NCI-H345 treated with DMSO at 0.1 percent for 48 hours (cell line): Measurements from ENCODE around the gene ROPN1L.
A peak's percentile ranks its signal among the peaks of the same experiment; 100 is the strongest.

ENCODE experiments used
- DNase-seq: peaks from one replicate; lab custom pipeline; 2025; ENCODE audit not compliant: unreplicated experiment; lab: John Stamatoyannopoulos, UW

The ROPN1L gene

DNA sequence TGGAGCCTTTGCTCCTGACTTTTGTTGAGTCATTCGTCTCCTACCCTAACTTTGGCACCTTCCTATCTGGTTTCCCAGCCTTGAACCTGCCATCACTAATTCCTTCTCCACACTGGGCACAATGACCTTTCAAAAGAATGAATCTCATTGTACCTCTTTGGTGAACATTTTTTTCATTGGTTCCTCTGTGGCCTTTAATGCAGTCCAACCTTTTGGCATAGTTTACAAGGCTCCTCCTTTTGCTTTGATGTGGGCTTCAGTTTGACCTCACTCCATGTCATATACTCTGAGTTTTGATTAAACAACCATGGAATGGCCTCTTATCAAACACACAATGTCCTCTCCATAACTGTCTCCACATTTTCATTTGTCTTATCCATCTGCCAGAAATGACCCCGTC lies 14.5 kb upstream of the ROPN1L start:
- DNase-seq = no peak

DNA sequence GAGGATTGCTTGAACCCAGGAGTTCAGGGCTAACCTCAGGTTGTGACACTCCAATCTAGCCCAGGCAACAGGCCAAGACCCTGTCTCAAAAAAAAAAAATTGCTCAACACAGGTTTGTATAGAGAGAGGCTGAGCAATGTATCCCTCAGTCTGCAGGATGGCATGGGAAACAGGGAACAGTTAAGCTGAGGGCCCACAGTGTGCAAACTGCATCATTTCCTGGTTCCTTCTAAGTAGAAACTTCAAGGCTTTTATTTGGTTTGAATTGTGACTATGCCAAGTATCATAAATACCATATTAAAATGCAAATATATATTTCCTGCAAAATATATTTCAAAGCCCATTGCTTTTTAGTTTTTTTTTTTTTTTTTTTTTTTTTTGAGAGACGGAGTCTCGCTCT lies 13.7 kb upstream of the ROPN1L start:
- no peak for DNase-seq

DNA sequence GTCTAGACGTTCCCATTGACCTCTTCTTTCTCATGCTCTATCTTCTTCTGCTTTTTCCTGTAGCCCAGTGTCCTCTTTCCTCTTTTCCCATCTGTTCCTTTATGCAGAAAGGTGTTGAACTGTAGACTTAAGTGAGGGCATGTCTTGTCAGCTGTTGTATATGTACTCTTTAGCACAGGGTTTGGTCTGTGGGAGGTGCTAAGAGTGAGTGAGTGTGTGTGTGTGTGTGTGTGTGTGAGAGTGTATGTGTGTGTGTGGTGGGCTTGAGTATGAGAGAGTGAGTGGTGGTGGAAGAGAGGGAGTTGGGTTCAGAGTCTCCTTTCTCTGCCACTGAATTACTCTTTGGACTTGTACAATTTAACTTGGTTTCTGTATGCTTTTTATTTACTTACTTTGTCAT lies 10.3 kb upstream of the ROPN1L start:
- DNase-seq = no peak

DNA sequence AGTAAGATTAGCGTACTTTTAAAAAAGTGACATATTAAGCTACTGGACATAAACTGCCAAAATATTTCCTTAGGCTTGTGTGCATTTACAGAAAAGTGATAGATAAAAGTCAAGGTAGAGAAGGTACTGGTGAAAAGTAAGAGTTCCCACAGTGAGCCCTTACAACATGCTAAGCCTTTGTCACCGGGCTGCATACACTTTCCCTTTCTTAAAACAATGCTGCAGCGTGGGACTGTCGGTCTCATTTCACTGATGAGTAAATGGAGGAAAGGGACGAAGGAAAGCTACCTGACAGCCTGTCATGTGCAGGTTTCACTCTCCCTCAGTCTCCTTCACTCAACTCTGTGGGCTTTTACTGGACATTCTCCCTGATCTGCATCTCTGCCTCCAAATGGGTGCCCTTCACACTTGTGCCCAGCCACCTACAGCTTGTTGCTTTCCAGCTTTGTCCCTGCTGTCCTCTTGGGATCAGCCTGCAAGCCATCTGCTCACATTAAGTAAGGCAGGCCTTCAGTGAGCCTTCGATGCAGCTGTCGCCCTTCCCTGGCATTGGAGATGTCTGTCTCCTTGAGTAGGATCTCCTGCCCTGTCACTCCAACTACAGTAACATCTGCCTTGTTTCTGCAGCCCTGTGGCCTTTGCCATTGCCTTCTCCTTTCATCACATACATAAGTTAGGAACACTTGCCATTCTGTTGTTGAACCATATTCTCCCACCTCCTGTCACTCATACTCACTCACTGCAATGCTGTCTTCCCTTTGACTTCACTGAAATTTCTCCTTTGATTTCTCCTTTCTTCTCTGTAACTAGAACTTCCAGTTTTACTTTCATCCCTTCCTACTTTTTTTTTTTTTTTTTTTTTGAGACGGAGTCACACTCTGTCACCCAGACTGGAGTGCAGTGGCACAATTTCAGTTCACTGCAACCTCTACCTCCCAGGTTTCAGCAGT lies 9.3 kb upstream of the ROPN1L start:
- no peak for DNase-seq

DNA sequence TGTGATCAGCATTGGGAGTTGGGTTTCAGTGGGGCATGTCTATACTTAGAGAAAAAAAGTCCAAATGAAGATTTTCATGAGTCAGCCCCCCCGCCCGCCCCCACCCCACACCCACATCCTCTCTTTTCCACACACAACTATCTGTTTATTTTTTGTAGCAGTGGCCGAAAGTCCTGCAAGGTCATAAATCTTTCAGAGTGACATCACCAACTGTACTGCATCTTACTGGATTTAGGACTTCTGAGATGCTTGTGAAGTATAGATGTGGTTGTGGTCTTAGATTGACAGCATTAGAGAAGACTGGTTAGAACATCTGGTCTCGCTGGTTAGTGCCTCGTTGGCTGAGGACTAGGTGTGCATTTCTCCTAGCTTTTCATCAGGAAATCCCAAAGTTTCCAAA lies 7.3 kb upstream of the ROPN1L start:
- no peak for DNase-seq

DNA sequence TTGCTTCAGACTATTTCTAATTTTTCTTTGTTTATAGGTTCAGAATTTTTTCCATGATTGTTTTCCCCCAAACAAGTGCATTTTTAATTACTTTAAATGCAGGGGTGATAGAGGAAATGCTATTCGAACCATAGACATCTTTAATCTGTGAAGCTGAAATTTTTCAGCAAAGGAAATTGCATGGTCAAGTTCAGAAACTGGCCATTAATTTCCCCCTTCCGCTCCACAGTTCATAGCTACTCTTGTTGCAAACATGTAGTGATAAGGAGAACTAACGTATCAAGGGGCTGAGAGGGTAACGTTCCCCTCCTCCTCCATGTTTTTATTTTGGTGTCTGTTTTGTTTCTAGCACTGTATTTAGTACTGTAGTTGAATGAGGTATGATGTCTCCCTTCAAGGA lies 3.4 kb upstream of the ROPN1L start:
- no peak for DNase-seq

DNA sequence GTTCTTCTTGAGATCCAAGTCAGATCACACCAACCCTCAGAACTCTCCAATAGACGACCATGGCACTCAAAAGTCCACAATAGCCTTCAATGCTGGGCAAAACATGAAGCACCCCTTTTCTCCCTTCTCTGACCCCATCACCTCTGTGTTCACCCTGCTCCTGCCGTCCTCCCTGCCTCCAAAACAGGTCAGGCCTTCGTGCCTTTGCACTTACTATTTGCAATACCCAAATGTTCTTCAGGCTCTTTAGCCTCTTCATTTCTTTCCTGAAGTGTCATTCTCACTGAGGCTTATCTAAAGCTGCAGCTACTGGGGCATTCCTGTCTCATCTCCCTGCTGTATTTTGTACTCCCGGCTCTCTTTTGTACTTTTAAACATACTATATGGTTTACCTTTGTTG lies 2.0 kb upstream of the ROPN1L start:
- DNase-seq = no peak

DNA sequence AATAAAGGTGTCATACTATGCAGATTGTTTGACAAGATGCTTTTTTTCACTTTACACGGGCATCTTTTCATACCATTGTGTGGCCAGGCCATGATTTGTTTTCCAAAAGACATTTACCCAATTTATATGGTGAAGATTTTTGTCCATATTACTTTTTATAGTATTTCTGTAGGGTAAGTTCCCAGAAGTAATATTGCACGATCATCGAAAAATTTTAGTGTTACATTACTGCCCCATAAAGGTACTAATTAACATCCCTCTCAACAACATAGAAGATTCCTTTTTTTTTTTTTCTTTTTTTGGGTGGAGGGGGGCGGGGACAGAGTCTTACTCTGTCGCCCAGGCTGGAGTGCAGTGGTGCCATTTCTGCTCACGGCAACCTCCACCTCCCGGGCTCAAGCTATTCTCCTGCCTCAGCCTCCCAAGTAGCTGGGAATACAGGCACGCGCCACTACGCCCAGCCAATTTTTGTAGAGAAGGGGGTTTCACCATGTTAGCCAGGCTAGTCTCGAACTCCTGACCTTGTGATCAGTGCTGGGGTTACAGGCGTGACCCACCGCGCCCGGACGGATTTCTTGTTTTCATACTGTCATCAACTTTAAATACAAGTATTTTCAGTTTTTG lies 1.2 kb upstream of the ROPN1L start:
- DNase-seq = no peak

DNA sequence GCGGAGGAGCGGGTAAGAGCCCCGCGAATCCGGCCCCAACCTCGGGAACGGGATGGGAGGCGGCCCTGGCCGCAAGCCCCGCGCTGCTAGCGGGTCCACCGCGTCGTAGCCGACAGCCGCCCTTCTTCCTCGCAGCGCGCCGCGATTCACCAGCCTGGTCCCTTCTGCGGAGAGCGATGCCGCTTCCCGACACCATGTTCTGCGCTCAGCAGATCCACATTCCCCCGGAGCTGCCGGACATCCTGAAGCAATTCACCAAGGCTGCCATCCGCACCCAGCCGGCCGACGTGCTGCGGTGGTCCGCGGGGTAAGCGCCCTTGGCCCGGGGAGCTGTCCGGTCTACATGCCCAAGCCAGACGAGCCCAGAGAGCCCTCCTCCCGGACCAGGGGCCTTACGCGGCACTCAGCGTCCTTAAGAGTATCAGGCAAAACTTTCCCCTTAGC lies 335 bp downstream of the ROPN1L start:
- DNase-seq = no peak

DNA sequence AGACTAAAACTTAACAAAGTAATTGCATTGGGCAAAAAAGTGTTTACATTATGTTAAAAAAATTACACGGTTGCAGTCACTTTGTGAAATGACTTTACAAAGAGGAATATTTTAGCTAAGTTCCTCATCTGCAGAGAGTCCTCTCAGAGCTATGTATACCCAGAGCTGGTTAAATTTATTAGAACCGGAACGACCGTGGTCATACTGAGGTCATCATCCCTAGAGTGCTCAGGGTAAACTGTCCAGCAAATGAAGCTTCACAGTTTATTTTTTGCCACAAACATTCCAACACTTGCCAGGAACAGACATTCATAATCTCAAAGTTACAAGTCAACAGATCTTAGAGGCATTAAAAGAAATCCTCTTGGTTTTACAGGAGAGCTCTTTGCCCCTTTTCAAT lies 897 bp downstream of the ROPN1L start:
- DNase-seq = no peak

DNA sequence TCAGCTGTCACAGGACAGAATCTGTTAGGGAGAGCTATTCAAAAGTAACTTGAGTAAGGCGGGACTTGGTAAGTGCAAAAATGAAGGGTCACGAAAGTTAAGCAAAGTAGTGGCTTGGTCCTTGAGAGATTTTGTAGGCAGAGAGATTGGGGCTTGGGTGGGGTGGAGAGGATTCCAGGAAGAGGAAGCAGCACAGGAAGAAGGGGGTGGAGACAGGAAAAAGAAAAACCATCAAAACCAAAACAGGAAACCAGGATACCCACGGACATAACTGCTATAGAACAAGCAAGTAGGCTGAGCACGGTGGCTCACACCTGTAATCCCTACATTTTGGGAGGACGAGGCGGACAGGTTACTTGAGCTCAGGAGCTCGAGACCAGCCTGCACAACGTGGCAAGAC lies 3.7 kb downstream of the ROPN1L start:
- DNase-seq = no peak

DNA sequence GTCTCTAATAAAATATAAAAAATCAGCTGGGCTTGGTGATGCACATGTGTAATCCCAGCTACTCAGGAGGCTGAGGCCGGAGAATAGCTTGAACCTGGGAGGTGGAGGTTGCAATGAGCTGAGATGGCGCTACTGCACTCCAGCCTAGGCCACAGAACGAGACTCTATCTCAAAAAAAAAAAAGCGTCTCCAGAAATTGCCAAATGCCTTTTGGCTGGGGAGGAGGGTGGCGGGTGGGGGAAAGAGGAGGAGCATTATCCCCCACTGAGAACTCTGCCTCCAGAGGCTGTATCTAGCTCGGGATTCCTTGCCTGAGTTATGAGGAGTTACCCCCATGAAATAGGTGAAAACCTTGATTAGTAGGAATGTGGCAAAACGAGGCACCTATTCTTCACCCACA lies 4.8 kb downstream of the ROPN1L start:
- DNase-seq = no peak

DNA sequence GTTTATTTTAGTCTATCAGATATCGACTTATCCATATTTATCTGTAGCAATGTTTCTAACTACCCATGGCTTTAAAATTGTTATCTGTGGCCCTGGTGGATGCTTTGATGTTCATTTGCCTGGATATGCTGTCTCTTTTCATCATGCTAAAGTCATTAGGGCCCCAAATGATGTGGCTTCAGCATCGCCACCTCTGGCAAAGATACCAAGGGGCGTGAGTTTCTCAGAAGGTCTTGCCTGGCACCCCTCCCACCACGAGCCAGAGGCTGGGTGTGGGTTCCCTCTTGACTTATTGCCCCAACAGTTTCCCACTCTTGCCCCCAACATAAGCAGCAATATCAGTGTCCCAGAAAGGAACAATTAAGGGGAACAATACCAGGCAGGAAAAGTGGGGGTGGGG lies 5.4 kb downstream of the ROPN1L start:
- DNase-seq = no peak

DNA sequence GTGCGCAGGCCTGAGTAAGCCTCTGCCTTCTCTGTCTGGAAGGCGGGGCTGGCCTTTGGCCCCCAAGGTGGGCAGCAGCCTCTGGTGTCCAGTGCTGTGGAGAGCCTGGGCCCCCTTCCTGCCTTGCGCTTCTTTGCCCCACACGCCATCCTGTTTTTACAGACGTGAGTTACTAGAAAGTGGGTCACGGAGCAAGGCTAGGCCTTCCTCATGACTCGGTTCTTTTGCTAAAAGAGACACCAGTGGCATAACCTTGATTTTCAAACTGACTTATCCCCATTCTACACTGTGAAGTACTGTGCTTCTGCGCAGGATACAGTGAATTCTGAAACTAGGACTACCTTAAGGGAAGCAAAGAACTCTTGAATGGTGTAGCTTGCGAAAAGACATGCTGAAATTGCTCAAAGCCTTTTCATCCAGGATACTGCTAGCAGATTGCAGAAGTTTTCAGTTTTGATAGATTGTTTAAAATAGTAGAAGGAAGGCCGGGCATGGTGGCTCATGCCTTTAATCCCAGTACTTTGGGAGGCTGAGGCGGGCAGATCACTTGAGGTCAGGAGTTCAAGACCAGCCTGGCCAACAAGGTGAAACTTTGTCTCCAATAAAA lies 7.2 kb downstream of the ROPN1L start:
- DNase-seq = no peak

DNA sequence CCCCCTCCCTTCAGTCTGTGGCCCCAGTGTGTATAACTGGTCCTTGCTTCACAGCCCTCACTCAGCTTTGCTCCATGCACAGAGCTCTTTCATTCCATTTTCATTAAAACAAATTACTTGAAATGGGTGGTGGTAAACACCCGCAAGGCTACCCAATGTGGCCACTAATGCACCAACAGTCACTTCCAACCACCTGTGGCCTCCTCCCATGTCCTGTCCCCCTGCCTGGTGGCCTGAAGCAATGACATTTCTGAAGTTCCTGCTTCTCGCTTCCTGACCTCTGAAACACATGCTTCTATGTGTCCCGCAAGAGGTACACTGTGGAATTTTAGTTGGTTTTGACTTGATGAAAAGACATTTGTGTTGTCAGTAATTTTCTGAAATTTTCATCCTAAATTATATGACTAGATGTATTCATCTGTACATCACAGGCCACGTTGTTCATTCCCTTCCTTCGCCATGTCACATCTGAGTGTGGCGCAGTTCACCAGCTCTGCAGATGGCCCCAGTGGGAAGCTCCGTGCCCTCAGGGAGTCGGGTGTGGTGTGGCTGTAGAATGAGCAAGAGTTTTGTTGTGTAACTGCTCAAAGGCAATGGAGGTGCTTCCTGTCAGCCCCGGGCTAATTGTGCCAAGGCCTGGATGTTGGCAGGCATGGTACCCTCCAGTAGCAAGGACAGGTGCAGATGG lies 9.6 kb downstream of the ROPN1L start:
- no peak for DNase-seq

DNA sequence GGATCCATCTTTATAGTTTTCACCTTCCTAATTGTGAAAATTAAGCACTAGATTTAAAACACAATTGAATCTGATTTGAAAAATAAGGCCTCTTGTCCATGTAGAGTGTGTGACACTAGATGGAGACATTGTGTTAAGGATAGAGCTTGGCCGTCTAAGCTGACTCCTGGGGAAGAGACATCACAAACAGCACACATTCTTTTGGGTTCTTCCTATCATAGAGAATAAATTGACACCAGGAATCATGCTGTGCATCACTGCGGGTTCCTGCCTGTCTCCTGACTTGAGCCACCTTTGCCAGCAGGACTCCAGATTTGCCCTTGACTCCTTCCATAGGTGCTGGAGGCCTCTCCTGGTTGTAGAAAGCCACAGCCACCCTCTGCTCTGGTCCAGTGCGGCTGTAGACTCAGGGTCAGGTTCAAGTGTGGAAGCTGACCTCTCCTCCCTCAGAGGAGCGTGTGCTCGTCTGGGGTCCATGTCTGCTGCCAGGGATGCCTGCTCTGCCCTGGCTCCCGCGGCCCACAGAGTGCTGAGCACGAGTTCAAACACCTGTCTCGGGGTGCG lies 11.2 kb downstream of the ROPN1L start:
- peak; percentile 22 for DNase-seq

DNA sequence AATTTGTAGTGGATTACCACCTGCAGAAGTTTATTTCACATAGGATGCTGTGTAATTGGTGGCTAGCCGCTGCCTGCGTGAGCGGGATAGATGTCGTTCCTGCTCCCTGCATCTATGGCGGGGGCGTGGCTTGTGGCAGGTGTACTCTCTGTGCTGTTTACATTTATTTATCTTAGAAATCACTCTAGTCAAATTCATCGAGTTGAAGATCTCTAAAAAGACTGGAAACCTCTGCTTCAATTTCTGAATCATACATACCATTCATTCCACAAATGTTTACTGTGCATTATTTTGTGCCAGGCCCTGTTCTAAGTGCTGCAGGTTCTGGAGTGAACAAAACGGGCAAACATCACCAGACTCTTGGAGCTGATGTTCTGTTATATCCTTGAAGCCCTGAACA lies 11.9 kb downstream of the ROPN1L start:
- no peak for DNase-seq

DNA sequence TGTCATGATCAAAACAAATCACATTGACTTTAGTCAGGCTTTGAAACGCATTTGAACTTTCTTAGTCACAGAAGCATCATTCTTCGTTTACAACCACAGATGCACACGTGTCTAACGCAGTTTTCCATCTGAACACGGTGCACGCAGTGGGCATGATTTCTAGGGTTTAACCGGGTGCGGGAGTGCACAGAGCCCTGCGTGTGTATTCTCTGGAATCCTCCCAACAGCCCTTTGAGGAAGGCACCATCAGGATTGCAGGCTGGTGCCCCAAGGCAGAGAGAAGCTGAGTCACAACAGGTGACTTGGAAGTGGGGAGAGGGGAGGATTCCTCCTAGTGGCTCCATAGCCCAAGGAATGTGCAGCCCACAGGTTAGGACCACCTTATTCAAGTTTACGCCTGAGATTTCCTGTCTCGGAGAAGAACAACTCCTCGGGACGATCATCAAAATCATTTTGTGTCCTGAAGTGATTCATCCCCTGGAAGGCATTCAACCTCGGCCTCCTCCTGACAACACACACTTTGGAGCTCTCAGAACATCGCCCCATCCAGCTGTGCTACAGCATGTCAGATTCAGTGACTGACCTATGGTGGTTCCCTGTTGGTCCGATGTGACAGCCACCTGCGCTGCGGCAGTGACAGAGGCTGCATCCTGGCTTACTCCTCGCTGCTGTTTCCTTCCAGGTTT lies 13.1 kb downstream of the ROPN1L start:
- no peak for DNase-seq

DNA sequence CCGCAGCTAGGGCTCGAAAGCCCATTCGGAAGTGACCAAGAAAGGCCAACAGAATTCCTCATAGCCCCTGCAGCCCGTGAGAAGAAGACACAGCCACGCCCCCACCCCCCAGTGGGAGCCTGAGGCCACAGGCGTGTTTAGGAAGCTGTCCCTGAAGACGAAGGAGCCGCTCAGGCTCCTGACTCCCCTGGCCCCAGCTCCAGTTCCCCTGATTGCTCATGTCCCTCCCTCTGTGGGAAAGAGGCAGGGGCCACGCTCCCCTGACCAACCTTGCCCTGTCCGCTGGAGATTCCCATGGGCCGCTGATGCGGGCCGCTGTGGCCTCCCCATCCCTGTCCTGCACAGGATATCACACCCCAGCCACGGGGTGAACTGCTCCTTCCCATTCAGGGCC lies 13.6 kb downstream of the ROPN1L start:
- no peak for DNase-seq

DNA sequence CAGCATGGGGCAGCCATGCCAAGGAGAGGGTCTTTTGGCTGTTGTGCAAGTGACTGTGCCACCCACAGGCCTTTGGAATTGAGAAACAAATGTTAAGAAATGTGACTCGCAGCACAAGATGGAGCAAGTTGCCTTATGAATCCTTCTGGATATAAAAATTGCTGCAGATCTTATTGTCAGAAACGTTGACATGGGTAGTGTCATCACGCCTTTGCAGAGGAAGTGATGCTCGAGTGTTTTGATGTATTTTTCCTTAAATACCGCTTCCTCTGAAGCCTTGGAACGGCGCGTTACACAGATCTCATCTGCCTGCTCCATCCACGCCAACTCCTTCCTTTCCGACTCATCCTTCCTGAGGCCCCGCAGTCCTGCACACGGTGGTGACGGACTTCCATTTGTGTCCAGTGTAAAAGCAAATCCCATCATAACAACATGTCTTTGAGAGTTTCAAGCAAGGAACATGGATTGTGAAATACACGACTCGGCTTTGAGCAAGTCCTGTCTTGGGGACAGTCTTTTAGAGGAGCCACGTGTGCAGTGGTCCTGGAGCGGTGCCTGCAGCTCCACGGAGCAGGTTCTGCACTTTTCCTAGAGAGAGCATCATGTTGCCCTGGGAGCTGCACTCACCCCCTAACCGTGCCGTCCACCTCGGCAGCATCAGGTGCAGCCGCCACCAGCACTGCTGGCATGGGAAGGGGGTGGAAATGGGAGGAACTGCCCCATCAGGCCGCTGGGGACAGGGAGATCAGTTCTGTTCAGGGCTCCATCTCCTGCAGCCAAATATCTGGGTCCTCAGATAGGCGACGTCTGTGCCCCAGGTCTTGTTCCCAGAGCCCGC lies 15.1 kb downstream of the ROPN1L start:
- DNase-seq = no peak
